ENCODE data around the gene ENPP6.

ENPP6 gene

GRCh38 chr4:184102488-184102887 lies 115.2 kb downstream of the ENPP6 start:
- no peak for DNase-seq

- DNase-seq: no peak
Measured at GRCh38 chr4:184101711-184102110, 116.0 kb downstream of the ENPP6 start.

DNA sequence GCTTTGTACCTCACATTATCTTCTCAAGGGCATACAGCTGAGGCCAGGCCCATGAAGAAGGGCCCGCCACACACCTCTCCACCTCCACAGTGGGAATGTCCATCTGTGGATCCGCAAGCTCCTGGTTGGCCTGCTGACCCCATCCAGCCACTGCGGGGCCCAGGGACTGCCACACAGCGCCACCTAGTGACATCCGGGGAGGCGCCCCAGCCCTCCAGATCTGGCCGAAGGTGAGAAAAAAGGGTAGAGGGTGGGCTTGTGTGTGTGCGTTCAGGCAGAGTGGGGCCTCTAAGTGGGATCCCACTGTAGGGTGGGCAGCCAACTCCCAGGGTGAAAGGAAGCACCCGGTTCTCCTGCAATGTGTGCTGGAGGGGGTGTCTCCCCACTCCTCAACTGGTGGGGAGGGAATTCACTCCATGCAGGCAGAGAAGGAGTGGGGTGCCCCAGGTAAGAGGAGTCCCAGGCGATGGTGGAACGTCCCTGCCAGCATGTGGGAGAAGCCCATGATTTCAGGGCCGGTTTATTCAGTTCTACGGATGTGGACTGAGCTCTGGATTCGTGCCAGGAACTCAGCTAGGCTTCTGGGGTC lies 117.3 kb downstream of the ENPP6 start:
- no peak for DNase-seq

- no peak for DNase-seq
Measured at GRCh38 chr4:184099535-184099966, 118.1 kb downstream of the ENPP6 start.

GRCh38 chr4:184099000-184099399 lies 118.7 kb downstream of the ENPP6 start:
- no peak for DNase-seq

GRCh38 chr4:184097815-184098214 lies 119.9 kb downstream of the ENPP6 start:
- no peak for DNase-seq

DNA sequence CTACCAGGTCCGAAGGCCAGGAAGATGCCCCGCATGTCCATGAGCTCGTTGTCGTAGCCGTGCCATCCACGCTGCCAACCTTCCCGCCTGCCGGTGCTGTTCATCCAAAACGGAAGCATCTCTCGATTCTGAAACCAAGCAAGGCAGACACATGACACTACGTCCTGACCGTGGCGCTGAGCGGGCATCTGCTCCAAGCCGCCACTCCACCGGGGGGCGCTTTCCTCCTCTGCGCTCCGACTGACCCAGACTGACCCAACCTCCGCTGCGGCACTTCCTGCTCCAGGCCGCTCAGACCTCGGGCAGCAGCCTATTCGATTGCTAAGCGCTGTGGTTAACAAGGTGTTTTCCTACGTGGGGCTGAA lies 120.5 kb downstream of the ENPP6 start:
- peak in 1 of 2 donors; percentile 26 for DNase-seq

- DNase-seq: no peak
Measured at GRCh38 chr4:184096561-184097240, 121.0 kb downstream of the ENPP6 start.

DNA sequence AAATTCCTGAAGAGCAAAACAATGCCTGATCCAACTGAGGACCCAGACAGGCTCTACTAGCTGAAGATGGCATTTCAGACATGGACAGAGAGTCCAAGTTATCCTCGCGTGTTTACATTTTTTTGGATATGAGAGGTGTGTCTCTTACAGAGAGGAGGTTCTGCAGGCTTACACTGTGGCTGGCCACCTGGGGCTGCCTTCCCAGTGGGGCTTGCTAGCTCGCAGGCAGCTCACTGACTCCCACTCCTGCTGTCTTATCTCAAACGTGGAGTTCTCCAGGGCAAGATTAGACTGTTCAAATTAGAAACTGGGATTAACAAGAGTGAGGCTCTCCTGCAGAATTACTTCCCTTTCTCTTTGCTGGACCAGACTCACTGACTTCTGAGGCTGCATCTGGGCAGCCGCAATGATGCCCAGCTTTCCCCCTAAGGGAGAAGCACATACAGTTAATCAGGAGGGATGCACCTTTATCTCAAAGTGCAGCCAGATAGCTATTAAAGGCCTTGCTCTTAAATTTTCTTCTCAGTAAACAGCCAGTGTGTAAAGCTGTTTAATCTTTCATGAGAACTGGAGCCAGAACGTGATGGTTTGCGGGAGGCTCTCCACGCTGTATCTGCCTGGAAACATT lies 123.0 kb downstream of the ENPP6 start:
- no peak for DNase-seq

GRCh38 chr4:184091986-184092385 lies 125.7 kb downstream of the ENPP6 start:
- no peak for DNase-seq

DNA sequence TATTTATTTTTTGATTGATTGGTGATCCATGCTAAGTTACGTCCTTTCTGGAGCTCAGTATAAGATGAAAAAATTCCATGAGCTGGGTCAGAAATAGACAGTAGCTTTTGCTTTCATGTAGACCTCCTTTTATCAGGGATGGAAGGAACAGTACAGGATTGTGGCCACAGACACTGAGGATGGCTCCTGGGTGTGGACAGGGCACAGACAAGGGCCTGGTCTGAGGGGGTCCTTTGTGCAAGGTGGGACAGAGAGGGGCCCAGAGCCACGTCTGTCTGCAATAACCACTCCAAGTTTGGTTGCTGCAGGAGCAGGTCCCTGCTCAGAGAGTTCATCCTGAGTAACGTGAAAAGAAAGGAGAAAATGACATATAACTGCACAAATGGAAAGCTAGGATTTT lies 127.1 kb downstream of the ENPP6 start:
- no peak for DNase-seq

- no peak for DNase-seq
Measured at GRCh38 chr4:184080674-184081073, 137.0 kb downstream of the ENPP6 start.

DNA sequence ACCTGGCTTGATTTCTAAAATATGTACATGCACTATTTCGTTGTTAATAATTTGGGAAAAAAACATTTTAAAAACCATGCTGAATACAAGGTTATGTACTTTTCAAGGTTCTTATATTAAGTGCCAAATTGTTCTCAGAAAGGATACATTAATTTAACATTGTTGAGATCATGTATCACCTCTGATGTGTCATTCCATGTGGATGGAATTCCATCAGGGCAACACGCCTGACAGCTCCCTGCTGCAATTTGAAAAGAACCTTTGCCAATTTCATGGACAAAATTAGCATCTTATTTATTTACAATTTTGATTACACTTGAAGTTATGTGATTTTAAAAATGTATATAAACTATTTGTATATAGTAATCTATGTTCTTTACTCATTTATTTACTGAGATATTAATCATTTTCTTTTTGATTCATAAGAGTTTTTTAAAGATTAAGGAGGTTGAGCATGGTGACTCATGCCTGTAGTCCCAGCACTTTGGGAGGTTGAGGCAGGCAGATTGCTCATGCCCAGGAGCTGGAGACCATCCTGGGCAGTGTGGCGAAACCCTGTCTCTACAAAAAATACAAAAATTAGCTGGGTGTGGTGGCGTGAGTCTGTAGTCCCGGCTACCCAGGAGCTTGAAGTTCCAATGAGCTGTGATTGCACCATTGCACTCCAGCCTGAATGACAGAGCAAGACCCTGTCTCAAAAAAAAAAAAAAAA lies 142.8 kb downstream of the ENPP6 start:
- DNase-seq: no peak

DNA sequence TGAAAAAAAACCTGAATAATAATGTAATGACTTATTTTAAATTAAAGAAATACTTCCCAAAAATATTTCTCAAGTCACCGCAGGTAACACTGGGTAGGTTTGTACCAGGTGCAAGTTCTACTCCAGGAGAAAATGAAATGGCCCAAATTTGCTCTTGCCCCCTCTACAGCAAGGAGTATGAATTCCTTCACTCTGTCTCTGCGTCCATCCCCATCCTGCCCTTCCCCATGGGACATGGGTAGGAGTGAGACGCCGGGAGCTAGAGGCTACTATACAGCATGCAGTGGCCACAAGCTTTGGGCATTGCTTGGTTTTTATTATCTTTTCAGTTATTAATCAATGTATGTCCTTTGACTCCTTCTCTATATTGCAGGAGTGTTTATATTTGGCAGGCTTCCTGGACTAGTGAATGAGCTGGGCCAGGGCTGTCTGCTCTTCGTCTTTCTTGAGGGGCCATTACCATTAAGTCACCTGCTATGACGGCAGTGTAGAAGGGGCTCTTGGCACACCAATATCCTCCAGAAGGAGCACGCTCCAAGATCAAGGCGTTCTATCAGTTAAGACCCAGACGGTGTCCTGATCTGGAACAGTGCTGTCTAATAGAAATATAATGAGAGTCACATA lies 149.6 kb downstream of the ENPP6 start:
- no peak for DNase-seq

DNA sequence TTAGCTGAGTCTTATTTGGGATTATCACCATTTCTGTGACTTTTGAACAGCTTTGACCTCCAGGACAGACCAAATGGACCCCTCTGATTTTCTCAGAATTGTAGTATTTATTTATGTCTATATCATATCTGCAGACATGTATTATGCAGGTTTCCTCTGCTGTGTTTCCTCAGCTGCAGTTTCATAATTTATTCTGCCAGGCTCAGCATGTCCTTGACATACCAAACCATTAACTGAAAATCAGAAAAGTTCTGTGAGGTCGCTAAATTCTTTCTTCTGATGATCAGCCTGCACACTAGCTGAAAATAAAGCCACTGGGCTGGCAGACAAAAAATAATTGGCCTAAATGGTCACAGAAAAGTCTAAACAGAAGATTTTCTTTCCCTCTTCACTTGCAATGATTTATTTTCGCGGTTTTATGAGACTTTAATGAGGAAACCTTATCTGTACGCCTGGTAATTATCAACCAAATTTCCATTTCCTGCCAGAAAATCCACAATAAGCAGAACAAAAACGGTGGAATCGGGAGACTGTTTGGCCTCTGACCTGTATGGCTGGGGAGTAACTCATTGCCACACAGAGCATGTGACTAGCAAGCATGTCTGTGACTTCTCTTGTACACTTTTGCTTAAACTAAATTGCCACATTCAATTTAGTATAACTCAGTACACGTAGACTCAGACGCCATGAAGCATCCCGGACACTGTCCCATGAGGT lies 150.9 kb downstream of the ENPP6 start:
- DNase-seq: no peak

GRCh38 chr4:184064877-184065276 lies 152.8 kb downstream of the ENPP6 start:
- DNase-seq: no peak

DNA sequence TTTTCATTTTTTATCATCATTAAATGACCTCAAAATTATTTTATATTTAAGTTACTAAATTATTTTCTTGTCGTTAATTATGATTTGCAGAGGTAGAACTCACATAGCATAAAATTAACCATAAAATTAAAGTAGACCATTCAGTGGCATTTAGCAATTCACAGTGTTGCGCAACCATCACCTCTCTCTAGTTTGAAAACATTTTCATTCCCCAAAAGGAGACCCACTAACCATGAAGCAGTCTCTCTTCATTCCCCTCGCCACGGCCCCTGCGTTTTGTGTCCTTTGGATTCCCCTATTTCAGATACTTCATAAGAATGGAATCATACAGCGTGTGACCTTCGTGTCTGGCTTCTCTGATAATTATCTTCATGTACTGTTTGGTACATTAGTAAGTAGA lies 154.9 kb downstream of the ENPP6 start:
- no peak for DNase-seq

DNA sequence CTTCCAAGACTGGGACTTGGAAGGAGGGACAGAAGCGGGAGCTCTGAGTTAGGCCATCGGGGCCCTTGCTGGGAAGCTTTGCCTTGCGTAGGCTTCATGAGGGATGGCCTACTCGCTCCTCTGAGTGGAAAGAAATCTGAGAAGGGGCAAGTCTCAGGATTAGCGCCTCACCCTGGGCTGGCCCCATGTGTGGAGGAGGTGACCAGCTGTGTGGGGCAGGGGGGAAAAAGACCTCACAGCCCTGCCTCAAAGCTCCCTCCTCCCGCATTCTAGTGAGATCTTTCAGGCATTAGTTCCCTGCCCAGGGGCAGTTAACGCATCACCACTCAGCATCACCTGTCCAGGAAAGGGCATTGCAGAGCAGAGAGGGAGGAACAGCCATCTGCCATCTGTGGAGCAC lies 156.1 kb downstream of the ENPP6 start:
- DNase-seq: no peak

DNA sequence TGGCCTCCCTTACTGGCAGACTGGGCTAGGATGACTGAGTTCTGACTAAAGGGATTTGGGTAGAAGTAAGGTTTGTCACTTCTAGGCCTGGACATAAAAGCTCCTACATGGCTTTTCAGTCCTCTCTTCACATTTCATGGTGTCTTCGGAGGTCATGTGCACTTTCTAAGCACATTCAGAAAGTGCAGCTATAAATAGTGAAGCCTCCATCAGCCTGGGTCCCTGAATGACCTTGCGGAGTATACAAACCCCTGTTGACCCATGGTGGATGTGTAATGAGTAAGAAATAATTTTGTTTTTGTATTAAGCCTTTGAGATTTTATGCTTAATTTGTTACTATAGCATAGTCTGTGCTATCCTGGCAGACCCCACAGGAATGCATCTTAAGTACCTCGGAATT lies 158.6 kb downstream of the ENPP6 start:
- DNase-seq: no peak

DNA sequence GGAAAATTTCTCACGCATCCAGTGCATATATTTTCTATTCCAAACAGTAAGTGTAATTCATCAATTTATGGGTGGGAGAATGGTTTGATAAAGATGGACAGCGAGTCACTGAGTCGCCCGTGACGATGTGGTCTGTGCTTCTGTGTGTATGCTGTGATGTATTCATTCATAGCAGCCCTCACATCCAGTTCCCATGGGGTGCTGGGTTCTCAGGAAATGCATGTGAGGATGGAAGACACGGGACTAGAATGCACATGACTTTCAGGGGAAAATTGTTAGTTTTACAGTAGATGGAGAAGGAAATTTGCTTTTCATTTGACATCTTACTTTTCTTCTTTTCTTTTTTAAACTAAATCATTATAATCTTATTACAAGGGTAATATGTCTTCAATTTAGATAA lies 159.6 kb downstream of the ENPP6 start:
- DNase-seq: no peak

GRCh38 chr4:184056877-184057276 lies 160.8 kb downstream of the ENPP6 start:
- DNase-seq: no peak

DNA sequence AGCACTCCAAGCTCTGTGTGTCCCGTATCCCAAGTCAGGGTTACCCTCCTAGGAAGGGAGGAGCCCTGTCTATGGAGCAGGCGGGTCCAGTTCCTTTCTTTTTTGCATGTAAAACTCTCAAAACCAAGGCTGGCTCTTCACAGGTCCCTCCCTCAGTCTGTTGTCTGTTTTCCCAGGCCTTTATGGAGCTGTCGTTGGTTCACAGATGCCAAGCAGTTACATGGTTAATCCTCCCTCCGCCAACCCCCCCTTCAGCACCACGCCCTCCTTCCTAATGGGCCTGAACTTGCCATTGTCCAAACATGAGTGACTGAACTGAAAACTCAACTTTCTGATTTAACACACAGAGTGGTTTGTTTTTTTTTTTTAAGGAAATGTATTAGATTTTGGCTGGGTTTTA lies 164.2 kb downstream of the ENPP6 start:
- no peak for DNase-seq

GRCh38 chr4:184052616-184053015 lies 165.1 kb downstream of the ENPP6 start:
- no peak for DNase-seq

All from CD4-positive, alpha-beta T cell treated with Interferon alpha-2 for 1 hour (primary cell).